NCI-H1092 treated with DMSO at 0.1 percent for 48 hours (cell line): ENCODE data around the gene NCOA5.

Experiments used
- DNase-seq: peaks from one replicate; lab custom pipeline; 2025; lab: John Stamatoyannopoulos, UW

Gene NCOA5

DNA sequence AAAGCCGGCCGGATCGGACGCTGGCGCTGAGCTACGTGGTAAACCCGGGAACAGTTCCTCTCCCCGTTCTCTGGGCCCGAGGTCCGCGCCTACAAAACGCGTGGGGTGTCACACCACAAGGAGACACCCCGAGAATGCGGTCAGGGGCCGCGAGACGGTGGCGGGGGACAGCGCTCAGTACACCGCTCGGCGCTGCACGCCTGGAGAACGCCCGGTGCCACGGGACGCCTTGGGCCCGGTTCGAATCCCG is 670 bp downstream of the NCOA5 start:
- peak; percentile 72 for DNase-seq

DNA sequence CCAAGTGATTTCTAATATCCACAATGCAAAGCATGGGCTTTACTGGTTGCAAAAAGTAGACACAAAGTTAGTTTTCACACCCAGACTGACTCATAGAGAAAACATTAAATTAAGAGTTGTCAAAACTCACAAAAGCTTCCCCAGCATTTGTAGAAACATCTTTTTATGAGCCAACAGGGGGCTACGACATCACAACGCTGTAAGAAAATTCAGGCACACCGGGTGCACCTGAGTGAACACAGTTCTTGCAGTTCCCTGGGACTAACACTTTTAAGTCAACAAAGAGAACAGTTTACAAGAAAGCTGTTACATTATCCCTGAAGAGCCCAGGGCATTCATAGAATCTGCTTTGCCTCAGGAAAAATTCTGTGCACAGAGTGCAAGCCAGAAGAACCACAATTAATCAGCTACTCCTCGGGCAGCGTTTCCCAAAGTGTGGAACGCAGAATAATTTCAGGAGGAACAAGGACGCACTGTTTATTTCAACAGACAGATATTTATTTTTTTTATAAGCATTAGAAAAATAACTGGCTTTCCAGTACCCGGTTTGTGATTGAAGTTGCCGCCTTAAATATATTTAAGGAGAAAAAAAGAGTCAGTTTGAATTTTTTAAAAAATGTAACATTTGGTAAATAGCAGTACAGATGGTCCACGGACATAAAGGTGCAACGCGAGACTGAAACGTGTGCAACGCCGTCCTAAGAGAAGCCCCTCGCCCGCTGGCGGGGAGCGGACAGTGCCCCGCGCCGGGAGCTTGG is 1.2 kb downstream of the NCOA5 start:
- DNase-seq, result no peak

DNA sequence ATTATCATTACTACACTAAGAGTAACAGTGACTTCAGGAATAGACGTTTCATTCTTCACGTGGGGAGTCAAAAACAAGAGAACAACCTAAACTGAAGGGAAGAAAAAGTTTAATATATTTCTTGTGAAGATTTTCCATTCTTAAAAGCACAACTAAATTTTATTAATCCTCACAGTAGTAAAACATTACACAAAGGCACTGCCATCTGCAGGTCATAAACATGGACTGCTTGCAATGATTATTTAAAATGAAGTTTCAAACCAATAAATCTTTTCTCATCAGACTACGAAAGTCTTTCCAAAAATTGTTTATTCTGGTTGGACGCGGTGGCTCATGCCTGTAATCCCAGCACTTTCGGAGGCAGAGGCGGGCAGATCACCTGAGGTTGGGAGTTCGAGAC is 2.6 kb downstream of the NCOA5 start:
- DNase-seq, result no peak

DNA sequence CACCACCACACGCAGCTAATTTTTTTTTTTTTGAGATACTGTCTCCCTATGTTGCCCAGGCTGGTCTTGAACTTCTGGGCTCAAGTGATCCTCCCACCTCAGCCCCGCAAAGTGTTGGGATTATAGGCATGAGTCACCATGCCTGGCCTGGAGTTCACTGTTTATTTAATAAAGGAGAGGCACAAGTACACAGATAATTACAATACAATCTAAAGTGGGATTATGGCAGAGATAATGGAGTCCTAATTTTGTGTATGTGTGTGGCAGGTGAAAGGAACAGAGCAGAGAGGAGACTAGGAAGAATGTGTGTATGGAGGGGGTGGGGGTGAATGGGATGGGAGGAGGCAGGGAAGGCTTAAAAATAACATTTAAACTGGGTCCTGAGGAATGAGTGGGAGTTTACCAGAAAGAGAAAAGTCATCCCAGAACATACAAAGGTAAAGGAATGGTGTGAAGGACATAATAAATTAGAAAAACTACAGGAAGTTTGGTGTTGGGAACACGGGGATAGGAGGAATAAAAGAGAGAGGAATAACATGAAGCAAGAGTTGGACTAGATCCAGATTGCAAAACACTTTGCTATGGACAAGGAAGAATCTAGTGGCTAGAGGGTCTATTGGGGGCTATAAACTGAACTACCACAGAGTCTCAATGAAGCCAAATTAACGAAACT is 4.4 kb downstream of the NCOA5 start:
- DNase-seq, result peak; percentile 21

DNA sequence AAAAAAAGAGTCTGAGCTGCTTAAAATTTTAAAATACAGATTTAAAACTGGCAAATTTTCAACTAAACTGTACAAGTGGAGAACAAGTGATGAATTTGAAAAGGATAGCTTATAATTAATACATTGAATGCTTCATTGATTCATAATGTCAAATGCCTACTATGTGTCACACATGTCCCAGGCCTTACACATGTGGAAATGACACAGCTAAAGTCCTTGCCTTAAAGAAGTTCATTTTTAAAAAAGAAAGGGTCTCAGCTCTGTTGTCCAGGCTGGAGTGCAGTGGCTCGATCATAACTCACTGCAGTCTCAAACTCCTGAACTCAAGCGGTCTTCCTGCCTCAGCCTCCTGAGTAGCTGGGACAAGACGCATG is 5.0 kb downstream of the NCOA5 start:
- no peak for DNase-seq

DNA sequence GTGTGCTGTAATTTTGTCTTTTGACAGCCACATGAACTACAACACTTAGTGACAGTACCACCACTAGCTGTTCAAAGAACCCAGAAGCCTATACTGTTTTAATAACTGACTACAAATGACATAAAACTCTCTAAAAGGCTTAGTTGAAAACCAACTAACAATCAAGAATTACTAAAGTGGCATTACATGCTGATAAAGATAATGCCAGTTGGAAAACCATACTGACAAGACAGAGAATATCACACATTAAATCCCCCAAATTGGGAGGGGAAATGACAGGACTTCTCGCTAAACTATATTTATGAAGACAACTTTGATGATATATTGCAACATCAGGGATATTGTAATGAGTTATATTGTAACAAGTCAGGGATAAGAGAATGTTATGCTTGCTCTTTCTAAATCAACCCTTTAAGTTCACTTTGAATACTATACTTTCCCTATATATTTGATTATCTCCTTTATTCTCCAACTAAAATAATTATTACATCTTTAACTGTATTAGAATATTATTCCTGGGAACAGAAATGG is 6.2 kb downstream of the NCOA5 start:
- no peak for DNase-seq

DNA sequence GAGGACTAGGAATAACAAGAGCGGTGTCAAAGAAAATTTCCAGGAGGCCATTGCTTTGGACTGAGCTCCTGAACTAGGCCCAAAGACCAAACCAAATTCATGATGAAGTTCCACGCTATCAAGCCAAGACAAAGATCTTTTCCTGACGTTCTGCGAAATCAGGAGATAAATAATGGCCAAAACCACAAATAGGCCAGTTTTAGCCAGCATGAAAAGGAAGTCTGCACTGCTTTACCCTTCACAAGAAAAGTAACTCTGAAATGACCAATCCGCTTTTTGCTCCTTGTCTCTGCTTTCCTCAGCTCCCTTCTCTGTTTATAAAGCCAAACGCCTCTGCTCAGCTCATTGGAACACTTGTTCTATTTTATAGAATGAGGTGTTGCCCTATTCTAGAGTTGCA is 6.7 kb downstream of the NCOA5 start:
- no peak for DNase-seq

DNA sequence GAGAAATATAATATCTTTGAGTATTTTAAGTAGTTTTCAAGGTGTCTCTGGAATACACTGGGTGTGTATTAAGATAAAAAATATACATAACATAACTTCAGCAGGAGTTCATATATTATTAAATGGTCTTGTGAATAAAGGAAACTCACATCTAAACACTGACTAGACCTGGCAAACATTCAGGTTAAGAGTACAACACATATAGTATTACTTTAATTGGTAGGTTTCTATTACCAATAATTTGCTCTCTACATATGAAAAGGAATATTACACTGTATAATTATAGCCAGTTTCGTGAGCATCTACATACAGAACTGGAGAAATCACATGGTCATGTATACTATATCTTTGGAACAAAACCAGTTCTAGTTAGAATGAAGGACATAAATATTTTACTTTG is 8.7 kb downstream of the NCOA5 start:
- no peak for DNase-seq

DNA sequence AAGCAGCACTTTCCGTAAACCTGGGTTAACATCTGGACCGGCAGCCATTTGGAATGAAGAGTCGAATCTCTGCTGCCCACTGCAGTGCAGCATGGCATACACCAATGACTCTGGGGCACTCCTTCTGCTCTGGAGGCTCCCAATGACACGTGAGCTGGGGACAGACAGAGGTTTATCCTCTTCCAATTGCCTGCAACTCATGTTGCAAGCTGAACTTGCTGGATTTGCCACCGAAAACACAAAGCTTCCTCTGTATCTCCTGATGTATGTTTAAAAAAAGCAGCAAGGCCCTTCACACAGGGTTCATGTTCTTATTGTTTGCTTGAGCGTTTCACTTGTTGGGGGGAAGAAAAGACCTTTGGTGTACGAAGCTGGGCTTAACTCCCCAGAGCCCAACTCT is 10.8 kb downstream of the NCOA5 start:
- no peak for DNase-seq

DNA sequence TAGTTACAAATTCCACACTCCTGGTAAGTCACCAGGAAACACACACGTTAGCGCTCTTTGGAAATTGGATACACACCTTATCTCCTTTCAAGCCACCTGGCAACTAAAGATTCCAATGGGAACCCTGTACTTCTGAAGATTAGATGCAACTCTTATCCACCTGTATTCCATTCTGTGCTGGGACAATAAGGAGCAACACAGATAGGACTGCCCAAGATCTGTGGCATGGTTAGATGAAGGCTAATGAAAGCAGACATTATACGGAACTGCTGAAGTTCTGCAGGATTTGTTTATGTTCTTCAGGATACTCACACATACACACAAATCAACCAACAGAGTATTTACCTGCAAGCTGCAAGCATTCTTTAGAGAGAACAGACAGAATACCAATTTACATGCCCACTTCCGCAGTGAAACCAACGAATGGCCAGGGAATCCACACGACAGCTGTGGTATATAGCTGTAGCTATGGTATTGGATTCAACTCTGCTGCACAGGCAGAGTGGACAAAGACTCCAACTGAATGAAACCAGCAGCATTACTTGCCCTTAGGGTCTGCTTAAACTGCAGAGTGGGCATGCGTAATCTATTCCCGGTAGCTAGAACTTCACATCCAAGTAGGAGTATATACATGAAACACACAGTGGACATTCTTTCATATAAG is 12.0 kb downstream of the NCOA5 start:
- no peak for DNase-seq

DNA sequence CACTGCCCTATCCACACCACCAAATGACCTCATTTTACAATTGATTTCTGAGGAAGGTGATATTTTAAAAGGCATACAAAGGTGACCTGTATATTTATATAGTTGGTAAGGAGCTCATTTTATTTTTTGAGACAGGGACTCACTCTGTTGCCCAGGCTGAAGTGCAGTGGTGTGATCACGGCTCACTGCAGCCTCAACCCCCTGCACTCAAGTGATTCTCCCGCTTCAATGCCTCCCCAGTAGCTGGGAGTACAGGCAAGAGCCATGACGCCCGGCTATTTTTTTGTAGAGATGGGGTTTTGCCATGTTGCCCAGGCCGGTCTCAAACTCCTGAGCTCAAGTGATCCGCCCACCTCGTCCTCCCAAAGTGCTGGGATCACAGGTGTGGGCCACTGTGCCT is 13.0 kb downstream of the NCOA5 start:
- DNase-seq, result no peak

DNA sequence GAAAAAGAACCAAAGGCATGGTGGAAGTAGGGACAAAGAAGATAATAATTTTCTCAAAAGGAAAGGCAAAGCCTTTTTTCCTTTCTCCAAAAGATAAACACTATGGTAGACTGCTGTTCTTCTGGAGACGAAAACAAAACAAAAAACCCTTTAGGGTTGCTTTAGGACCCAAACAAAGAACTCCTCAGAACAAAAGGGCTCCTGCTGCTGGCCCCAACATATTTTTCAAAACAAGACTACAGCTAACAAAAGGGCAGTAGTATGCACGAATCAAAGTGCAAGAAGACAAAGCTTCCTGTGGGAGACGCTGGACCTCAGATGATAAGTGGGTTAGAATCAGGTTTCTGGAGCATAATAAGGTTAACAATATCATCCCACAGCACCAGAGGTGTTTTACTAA is 15.8 kb downstream of the NCOA5 start:
- no peak for DNase-seq

DNA sequence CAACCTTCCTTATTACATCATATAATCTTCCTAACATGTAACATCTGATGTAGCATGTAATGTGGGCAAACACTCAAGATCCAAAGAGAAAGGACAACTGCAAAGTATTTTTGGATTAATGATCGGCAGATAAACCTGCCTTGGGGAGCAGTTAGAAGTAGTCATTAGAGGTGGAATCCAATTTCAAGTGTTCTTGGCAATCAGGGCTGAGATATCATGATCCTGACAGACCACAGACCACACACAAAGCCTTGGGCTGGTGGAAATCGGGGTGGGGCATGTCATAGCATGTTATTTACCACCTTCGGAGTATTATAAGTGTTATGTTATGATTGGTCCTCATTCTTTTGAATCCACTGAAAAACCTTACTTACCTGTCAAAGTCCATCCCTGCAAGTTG is 16.3 kb downstream of the NCOA5 start:
- DNase-seq, result no peak

DNA sequence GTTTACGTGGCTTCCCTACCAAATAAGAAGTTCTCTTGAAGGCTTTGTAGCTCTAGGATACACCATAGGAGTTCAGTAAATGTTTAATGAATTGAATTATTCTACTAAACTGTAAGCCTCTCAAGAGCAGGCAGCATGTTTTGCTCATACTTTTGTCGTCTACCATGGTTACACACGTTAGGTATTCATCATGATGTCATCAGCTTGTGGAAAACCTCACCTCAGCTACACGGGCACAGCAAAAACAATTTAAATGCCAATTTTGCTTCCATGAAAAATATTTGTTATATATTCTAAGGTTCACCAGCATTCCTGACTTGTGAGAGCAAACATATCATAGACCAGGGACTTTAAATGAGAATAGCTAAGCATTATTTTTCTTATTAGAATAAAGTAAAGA is 16.7 kb downstream of the NCOA5 start:
- DNase-seq, result no peak

DNA sequence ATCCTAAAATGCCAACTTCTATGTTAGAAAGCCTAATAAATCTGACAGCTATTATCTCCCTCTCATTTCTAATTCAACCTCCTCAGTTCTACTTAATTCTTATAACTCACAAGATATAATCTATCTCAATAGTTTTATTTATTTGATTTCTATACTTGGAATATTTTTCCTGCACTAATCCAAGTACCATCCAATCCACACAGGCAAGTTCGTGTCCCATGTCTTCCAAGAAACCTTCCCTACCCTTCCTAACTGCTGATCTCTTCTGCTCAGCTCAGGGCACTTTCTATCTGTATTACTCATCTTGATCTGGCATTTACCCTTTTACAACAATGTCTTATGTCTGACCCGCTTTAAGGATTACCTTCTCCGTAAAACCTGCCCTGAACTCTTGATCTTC is 18.2 kb downstream of the NCOA5 start:
- no peak for DNase-seq

DNA sequence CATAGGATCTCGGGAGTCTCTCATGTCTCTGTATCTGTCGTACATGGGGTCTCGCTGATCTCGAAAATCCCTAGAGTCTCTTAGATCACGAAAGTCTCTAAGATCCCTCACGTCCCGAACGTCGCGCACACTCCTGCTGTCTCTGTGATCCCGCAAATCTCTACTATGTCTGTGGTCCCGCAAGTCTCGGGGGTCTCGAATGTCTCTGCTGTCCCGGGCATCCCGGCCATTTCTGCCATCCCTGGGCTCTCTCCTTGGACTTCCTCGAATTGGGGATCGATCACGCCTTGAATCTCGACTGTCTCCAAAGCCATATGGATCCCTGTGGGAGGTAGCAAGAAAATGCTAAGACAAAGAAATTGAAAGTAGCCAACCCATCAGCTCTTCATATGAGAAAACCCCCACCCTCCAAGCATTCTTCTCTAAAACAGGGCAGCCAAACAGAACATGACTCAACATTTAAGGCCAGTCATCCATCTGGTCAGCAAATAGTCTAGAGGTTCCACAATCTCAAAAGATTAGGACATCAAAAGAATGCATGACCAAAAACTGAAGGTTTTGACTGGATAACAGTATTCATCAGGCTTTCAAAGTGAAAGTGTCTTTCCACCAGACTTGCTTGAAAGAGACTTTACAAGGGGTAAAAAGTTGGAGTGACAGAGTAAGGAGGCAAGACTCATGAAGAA is 19.4 kb downstream of the NCOA5 start:
- no peak for DNase-seq

DNA sequence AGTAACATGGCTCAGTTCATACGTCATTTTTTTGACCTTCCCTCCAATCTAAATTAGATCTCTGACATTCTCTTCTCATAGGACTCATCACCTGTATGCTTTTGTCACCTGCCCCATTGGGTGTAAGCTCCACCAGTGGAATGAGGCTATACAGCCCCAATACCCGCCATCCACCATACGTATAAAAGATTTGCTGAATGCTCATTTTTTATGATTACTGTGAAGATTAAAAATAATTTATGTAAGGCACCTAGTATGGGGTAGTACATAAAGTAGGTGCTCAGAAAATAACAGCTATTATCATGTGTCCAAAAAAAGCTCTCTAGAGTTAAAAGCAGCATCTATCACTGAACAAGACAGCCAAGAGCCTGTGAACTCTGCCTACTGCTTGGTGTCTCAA is 24.1 kb downstream of the NCOA5 start:
- DNase-seq, result no peak

DNA sequence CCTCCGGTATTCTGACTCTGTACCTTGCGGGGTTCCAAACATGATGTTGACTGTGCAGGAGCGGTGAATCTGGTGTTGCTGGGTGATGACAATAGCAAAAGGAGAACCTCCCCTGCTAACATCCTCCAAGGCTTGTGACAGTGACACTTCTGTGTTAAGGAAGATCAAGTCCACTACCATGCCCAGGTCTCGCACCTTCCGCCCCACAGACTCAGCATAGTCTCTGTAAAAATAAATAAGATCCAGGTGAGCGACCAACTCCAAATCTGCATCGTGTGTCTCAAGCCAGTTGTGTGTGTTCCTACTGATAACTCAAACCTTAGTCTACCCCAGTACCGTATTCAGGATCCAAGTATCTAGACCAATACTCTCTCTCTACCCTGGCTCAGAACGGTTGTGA is 24.8 kb downstream of the NCOA5 start:
- DNase-seq, result no peak

DNA sequence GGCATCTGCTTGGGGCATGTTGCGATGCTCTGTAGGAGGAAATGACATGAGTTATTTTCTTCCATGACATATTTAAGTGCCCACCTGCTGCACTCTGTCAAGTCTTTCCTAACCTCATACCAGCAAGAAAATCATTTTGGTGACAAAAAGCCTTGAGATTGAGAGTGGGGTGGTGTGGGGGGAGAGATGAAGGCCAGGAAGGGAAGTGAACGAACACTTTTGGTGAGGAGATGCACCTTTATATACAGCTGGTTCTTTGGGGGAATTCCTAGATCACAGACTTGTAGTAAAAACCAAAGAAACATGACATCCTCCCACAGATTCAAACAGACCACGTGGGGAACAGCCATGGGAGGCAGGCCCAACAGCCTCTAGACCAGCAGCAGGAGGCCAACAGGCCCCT is 26.1 kb downstream of the NCOA5 start:
- DNase-seq, result no peak

DNA sequence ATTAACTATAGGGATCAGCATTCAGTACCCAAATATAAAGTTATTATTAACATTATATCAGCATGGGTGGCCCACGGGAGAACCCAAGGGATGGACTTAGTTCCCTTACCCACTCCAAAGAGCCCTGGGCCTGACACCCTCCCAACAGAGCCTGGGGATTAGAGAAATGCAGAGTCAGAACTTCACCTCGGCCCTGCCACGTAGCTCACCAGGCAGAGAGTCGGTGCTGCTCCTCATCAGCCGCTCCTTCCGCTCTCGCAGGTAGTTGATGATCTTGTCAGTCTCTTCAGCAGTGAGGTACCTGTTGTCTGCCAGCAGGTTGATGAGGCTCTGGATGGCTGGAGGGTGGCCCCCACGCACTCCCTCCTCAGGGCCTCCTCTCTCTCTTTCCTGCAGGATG is 26.6 kb downstream of the NCOA5 start:
- no peak for DNase-seq

DNA sequence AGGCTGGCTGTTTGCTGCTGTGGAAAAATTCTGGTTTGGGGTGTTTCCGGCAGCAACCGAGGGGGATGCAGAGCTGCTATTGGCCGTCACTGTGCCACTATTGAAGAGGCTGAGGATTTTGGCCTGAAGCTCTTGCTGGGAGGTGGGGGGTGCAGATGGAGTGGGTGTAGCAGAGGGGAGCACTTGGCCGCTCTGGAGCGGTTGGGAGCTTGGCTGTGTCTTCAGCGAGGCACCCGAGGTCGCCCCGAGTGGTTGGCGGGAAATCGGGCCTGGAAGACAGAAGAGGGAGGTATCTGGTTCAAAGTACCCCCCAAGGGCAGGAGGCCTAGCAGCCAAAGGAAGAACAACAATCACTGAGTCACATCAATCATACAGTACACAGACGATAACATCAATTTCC is 27.1 kb downstream of the NCOA5 start:
- no peak for DNase-seq

DNA sequence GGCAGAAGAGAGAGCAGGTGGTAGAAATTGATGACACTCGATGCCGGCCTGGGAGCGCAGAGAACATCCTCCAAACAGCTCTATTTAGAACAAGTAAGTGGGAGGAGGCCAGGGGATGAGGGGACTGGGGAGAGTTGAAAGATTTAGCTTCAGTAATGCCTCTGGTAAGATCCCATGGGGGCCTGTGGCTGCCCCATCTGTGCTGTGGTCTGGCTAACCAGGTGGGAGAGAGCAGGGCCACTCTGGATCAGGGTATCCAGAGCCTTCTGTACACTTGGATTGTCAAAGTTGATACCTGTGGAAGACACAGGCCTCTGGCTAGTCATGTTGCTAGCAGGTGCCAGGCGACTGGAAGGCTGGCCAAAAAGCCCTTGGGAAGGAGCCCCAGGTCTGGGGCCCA is 27.6 kb downstream of the NCOA5 start:
- DNase-seq, result no peak

DNA sequence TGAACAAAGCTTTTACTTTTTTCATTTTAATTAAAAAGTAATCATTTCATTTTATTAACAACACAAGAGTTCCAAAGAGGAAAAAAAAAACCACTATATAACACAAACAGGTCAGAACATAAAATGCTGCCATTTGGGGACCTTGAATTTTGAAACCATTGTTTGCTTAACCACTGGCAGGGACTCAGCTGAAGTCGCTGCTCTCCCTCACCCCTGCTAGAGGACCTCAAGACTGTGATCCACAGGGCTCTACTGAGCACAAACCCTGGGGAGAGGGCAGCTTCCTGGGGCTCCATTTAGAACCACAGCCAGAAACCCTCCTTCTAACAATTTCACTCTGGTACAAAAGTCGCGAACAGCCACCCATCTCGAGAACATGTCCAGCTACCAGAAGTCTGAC is 28.8 kb downstream of the NCOA5 start:
- no peak for DNase-seq
